T1000 (cell line): ENCODE data around the gene WDR38.
A peak's percentile ranks its signal among the peaks of the same experiment; 100 is the strongest.

Experiments used
- DNase-seq: peaks from one replicate; lab custom pipeline; 2025; ENCODE audit warnings: mixed read lengths; lab: John Stamatoyannopoulos, UW

The WDR38 gene, protein sequence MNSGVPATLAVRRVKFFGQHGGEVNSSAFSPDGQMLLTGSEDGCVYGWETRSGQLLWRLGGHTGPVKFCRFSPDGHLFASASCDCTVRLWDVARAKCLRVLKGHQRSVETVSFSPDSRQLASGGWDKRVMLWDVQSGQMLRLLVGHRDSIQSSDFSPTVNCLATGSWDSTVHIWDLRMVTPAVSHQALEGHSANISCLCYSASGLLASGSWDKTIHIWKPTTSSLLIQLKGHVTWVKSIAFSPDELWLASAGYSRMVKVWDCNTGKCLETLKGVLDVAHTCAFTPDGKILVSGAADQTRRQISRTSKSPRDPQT

DNA sequence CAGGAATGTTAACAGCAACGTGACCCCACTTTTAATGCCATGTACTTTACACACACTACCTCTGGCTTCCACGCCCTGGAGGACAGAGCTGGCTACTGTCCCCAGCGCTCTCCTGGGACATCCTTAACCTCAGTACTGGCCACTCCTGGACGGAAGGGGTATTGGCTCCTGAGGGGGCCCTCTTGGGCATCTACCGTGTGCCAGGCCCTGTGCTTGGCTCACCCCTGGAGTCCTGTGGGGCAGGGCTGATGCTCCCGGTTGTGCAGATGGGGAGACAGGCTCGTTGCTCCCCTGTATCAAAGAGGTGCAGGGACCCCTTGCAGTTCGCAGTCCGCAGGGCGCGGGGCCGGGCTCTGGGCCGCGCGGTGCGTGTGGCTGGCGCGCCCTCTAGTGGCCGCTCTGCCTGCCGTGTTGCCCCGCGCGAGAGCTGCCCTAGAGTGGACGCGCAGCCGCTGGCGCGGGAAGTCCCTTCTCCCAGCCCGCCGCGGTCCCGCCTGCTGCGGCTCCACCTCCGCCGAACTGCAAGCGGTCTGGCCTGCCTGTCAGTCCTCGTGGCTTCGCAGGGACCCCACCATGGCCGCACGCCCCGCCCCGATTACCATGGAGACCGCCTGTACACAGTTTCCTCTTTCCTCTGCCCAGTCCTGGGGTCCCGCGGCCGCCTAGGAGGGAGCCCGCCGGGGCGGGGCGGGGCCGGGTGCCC is at the start of gene WDR38:
Gene WDR38 (plus strand): TSS at position 632 of the 703 bp plus-strand sequence. CDS start 72 bp downstream, outside the sequence.
- DNase-seq, result peak; percentile 76

DNA sequence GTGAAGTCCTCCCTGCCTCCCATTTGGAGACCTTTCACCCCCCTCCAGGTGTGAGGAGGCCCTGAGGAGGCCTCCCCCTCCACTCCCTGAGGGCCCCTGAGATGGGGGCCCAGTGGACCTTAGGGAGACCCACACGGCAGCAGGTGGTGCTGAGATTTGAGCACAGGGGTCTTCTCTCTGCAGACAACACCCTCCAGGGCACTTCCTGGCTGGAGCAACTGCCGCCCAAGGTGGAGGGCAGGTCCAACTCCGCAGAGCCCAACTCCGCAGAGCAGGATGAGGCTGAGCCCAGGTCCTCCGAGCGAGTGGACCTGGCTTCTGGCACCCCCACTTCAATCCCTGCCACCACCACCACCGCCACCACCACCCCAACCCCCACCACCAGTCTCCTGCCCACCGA is 49.3 kb upstream of the WDR38 start:
- no peak for DNase-seq

DNA sequence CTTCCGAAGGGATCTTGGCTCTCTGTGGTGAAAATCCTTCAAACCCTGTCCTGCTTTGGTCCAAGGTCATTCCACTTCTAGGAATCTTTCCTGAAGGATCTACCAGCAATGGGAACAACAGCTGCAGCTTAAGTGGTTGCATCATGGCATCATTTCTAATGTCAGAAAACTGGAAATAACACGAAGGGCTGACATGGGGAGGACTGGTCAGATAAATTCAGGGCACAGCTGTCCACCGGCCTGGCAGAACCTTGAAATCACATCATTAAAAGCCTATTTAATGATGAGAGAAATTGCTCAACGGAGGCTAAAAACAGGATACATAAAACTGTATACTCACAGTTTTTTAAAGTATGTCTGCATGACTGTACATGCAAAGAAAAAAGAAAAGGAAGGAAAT is 48.1 kb upstream of the WDR38 start:
- no peak for DNase-seq

DNA sequence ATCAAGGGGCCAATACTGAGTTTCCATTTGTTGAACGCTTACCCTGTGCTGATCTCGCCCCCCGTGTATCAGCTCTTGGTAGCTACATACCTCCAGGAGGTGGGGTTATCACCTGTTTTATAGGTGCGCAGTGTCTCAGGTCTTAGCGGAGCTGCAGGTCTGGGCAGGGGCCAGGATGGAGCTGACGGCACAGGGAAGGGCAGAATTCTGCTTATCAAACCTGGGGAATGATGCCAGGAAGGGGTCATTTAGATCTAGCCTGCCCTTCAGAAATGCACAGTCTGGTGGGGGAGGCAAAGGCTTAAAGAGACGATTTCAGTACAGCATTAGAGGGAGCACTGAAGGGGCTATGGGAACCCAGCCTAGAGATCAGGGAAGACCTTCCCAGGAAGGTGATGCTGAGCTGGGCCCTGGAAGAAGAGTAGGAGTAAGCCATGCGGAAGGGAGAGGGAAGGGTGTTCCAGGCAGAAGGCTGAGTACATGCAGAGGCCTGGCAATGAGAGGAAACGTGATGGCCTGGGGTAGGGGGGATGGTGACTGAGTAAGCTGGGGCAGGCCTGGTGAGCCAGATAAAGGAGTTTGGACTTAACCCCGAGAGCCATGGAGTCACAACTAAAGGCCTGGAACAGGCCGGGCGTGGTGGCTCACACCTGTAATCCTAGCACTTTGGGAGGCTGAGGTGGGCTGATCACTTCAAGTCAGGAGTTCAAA is 44.9 kb upstream of the WDR38 start:
- DNase-seq, result no peak

DNA sequence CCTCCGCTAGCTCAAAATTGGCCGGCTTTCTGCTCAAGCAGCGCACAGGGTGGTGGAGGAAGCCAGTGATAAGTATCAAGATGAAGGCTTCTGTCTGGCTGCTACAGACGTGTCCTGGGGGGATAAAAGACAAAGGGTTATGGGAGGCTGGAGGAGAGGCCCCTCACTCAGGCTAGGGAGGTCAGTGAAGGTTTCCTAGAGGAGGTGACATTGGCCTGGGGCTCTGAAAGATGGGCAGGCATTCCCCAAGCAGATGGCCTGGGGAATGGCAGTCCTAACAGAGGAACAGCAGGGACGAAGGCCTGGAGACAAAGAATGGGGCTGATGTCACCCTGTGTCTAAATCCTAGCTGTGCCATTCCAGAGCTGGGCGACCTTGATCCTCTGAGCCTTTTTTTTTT is 44.0 kb upstream of the WDR38 start:
- DNase-seq, result no peak

DNA sequence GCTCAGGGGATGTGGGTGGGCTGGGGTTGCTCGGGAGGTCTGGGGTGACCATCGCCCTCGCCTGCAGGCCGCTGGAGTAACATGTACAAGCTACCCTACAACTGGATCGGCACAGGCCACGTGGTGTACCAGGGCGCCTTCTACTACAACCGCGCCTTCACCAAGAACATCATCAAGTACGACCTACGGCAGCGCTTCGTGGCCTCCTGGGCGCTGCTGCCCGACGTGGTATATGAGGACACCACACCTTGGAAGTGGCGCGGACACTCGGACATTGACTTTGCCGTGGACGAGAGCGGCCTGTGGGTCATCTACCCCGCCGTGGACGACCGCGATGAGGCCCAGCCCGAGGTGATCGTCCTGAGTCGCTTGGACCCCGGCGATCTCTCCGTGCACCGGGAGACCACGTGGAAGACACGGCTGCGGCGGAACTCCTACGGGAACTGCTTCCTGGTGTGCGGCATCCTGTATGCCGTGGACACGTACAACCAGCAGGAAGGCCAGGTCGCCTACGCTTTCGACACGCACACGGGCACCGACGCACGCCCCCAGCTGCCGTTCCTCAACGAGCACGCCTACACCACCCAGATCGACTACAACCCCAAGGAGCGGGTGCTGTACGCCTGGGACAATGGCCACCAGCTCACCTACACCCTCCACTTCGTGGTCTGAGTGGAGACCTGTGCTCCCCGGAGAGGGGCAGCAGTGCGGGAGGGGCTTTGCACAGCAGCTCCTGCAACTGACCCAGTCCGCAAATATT is 43.3 kb upstream of the WDR38 start:
- DNase-seq, result no peak

DNA sequence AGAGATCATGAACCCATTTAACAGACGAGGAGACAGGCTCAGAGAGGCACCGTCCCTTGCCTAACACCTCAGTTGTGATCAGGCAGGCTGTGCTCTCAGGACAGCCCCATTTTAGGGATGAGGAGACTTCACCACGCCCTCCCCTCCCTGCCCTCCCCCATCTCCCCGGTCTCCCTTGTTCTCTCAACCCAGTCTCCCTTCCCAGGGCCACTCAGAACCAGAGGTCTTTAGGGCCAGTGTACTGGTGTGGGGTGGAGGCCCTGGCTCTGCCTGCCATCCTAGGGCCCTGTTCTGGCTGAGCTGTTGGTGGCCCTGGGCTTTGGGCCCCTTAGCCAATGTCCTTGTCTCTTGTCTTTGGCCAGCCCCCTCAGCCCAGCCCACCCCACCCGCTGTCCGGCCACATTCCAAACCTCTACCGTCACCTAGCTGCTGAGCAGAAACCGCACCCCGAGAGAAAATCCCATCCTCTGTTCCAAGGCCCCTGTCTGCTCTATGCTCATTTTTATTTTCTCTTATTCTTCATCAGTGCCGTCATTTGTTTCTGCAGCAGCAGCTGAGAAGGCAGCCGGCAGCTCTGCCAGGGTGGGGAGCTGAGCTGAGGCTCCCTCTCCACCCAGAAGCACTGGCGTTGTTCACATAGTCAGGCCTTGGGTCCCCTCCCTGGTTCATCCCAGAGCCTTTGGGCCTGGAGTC is 42.5 kb upstream of the WDR38 start:
- DNase-seq, result peak; percentile 70

DNA sequence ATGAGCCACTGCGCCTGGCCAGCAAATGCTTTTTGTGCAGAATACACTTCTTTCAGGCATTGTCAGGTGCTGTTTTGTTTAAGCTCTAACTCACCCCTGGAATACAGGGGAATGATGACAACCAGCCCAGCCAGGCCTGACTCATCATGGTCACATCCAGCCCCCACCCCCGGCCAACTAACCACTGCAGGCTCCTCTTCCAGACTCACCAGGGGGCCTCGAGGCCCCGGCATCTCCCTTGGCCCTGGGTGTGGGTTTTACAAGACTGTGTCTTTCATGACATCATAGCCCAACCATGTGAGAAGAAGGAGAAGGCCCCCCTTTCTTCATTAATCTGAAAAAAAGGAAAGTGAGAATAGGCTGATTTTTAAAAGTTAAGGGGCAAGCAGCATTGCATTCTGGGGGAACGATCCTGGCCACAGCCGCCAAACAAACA is 40.8 kb upstream of the WDR38 start:
- peak; percentile 90 for DNase-seq

DNA sequence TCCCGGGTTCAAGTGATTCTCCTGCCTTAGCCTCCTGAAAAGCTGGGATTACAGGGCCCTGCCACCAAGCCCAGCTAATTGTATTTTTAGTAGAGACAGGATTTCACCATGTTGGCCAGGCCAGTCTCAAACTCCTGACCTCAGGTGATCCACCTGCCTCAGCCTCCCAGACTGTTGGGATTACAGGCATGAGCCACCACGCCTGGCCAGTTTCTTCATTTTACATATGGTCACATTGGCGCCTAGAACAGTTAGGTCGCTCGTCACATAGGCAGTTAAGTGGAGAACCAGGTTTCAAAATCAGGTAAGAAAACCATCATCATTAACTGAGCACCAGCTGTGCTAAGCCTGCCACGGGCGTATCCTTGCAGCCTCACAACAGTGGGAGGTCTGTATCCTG is 40.2 kb upstream of the WDR38 start:
- DNase-seq, result no peak

DNA sequence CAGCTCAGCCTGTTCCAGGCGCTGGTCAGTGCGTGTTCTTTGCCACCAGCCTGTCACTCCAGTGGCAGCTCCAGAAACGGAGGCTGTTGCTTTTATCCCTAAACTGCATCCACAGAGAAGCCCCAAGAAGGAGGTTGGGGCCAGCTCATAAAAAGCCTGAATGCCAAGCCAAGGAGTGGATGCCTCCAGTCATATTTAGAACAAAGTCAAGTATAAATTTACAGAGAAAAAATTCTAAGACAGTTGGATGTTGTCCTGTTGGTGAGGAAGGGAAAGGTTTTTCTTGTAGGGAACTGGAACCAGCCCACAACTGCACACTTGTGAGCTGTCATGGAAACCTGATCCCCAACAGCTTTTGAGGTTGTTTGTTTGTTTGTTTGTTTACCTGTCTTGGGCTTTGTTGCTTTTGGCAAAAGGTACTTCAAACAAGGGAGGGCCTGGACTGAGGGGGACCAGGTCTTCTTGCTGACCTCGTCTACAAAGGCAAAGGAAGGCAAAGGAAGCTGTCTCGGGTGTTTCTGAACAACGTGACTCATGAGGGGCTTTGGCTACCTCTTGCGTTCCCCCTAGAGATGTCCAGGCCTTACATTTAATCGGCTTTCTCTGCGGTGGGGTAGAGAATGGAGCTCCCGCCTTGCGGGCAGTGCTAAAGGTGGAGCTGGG is 39.6 kb upstream of the WDR38 start:
- no peak for DNase-seq

DNA sequence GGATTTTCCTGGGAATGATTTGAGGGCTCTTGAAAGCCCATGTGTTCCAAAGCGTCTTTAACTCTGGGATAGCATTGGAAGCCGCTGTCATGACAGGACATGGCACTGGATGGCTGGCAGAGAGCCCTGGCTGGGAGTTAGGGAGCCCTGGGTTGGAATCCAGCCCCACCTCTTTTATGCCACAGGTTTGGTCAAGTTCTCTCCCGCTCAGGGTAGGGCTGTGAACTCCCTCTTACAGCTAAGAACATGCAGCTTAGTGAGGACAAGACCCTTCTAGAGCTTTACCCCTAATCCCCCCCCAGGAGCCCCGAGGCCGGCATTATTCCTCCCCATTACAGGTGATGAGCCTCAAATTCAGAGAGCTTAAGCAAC is 39.1 kb upstream of the WDR38 start:
- DNase-seq, result no peak

DNA sequence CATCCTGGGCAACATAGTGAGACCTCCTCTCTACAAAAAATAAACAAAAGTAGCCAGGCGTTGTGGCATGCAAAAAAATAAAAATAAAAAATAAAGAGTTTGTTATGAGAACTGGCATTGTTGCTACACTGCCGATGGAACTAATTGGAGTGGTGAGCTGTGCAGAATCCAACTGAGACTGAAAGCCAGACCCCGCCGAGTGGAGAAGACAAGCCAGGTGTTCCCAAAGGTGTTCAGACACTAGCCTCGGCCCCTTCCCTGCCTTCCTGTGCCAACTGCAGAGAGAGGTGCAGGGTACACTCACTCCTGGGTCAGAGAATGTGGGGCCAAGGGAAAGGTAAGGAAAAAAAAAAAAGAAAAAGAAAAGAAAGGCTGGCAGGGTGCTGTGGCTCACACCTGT is 37.7 kb upstream of the WDR38 start:
- no peak for DNase-seq

DNA sequence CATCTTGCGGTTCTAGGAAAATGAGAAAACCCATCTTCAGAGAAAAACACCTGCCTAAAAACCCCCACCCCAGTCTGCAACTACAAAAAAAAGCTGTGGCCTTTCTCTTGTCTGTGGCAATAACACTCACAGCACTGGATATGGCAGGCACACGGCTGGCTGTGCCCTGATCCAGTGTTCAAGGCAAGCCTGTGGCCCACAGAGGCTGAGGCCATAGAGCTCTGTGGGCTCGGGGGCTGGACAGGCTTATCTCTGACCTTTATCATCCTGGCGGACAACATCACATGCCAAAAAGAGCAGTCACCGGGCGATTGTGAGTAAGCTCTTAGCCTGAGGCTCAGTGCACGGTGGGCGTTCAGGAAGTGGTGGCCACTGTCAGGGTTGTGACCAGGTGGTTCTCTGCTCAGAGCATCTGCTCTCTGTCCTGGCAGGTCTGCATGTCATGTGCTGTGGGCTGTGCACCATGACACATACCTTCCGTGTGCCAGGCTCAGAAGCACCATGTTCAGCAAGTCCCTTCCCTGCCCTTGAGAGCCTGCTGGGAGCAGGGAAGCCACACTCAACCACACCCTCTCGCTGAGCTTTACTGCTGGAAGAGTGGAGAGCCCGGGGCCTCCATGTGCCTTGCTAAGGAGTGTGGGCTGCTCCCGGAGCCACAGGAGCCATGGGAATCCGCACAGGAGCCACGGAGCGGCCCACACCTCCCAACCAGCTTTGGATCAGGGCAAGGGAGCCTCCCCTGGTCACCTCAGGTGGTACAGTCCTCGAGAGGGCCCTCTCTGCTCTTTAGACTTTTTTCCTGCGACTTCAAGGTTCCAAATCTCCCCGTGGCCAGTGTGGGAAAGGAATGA is 34.6 kb upstream of the WDR38 start:
- DNase-seq, result peak; percentile 36

DNA sequence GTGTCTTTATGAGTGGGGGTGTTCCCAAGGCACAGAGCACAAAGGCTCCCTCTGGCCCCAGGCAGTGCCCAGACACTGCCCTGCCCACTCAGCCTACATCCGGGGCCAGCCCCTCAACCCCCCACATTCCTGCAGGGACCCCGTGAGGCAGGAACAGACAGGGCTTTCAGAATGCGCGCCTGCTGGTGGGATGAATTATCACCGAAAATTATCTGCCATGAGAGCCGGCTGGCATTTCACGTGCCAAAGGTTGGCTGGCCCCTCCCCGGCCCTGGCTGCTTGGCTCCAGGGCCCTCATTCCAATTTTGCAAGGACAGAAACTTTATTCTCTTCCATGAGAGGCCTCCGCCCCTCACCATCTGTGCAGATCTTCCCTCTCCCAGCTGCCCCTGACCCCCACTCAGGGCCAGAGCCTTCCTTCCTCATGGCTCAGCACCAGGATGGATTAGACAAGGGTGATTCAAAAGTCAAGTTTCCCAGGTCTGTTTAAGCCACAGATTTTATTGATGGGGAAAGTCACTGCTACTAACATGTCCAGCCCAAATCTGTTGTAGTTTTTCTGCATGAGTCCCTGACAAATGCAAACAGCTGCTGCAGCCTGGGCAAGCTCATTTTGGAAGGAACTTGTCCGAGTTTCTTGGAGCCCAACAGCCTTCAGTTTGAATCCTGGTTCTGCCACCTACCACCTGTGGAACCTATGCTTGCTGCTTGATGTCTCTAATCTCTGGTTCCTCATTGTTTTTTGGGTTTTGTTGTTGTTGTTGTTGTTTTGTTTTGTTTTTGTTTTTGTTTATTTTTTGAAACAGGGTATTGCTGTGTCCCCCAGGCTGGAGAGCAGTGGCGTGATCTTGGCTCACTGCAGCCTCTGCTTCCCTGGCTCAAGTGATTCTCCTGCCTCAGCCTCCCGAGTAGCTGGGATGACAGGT is 32.3 kb upstream of the WDR38 start:
- no peak for DNase-seq

DNA sequence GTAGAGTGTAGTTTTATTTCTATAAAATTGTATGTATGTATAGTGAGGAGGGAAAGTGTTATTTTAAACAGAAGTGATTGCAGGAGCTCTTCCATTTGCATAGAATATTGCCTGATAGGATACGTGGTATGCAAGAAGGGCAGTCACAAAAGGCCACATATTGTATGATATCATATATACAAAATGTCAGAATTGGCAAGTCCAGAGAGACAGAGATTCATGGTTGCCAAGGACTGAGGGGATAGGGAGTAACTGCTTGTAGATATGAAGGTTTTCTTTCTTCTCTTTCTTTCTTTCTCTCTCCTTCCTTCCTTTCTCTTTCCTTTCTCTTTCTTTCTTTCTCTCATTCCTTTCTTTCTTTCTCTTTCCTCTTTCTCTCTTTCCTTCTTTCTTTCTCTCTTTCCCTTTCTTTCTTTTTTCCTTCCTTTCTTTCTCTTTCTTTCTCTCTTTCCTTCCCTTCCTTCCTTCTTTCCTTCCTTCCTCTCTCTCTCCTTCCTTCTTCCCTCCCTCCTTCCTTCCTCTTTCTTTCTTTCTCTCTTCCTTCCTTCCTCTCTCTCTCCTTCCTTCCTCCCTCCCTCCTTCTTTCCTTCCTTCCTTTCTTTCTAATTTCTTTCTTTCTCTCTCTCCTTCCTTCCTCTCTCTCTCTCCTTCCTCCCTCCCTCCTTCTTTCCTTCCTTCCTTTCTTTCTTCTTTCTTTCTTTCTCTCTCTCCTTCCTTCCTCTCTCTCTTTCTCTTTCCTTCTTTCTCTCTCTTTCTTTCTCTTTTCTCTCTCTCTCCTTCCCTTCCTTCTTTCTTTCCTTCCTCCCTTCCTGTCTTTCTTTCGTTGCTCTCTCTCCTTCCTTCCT is 24.5 kb upstream of the WDR38 start:
- no peak for DNase-seq

DNA sequence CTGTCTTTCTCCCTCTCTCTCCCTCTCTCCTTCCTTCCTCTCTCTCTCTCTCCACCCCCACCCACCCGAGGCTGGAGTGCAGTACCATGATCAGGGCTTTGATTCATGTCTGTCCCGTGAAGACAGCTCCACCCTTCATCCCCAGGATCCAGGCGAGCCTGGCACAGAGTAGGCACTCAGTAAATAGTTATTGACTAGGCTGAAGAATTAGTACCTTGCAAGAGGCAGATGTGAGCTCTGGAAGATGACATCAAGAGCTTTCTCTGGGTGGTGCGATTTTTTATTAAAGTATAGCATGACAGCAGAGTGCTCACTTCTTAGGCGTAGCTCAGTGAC is 24.0 kb upstream of the WDR38 start:
- no peak for DNase-seq

DNA sequence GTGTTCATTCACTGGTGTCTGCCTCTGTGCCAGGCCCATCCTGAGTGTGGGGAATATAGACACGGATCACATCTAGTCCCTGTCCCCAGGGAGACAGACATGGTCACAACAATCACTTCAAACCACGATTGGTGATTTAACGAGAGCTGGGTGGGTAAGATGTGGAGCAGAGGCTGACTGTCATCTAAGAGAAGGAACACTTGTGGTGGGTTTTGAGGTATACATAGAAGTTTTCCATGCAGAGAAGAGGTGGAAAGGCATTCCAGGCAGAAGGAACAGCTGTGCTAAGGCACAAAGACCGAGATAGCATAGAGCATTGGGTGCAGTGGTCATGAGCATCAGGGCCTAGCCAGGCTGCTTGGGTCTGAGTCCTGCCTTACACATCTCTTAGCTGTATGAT is 22.7 kb upstream of the WDR38 start:
- DNase-seq, result no peak

DNA sequence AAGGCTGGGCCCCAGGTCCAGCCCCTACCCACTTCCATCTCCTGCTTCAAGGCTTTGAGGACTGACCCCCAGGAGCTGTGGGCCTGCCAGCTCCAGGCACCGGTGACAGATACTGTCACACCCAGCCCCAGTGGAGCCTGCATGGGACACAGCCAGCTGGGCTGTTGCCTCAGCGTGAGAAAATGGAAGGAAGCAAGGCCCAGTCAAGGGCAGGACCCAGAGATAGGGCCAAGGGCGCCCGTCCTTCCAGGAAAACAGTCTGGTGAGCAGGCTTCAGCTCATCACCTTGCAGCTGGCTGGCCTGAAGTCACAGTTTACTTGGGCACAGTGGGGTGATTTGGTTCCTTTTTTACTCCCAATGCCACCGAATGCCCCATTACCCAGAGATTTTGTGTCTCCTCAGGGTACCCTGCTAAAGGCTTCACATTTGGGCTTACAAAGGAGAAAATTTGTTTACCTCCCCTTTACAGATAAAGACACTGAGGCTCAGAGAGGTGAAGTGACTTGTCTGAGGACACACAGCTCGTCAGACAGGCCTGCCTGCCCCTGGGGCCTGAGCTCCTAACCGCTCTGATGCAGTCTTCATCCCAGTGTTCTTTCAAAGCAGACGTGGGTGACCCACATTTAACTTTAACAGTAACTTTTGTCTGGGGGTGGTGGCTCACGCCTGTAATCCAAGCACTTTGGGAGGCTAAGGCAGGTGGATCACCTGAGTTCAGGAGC is 21.5 kb upstream of the WDR38 start:
- DNase-seq, result no peak
